H1 (cell line): Measurements from ENCODE around the gene GNB5. TPM values are rescaled to one million over a fixed set of nuclear protein-coding genes. Genes with fewer than 3 reads are reported as not detected.

Experiments
- CTCF ChIA-PET: fragments of 300-600 bp; sonication (Branson Sonifier 250); formaldehyde crosslinking; loops from one replicate; lab custom pipeline; 2021; ENCODE audit not compliant: partially characterized antibody; lab: Charles Lee
- POLR2A ChIA-PET: fragments of 300-600 bp; sonication (Branson Sonifier 250); formaldehyde crosslinking; loops from one replicate; lab custom pipeline; 2021; ENCODE audit warnings: inconsistent platforms; ENCODE audit not compliant: partially characterized antibody; lab: Charles Lee
- DNase-seq, 2 experiments: peaks; one replicate each; pipeline versions ENCODE4 v3.0.0 to v3.0.0-alpha.2; 2010 to 2022; ENCODE audit warnings: low spot score in 2 of 2, low read depth in 1 of 2, mixed read lengths in 1 of 2
- FAIRE-seq: peaks from 2 replicates; lab custom pipeline; 2011; peaks lifted over from hg19 to GRCh38; lab: Jason Lieb, UNC
- H2AFZ ChIP-seq: 2 replicates; pipeline ENCODE4 v1.8.1; 2012; ENCODE audit warnings: low read length, inconsistent platforms
- H2AK5ac ChIP-seq: 2 replicates; pipeline ENCODE4 v1.6.1; 2013; ENCODE audit warnings: low read depth, low read length
- H2BK120ac ChIP-seq: replicated peaks from 2 replicates; pipeline ENCODE3; 2013; ENCODE audit warnings: low read depth, low read length, inconsistent platforms
- H2BK12ac ChIP-seq: 2 replicates; pipeline ENCODE4 v1.6.1; 2013; ENCODE audit warnings: low read depth, low read length
- H2BK15ac ChIP-seq: 2 replicates; pipeline ENCODE4 v1.6.1; 2013; ENCODE audit warnings: low read length
- H2BK20ac ChIP-seq: 2 replicates; pipeline ENCODE4 v1.6.1; 2013; ENCODE audit warnings: low read length
- H2BK5ac ChIP-seq: 2 replicates; pipeline ENCODE4 v1.6.1; 2013; ENCODE audit warnings: low read depth, low read length
- H3K14ac ChIP-seq: 2 replicates; pipeline ENCODE4 v1.6.1; 2013; ENCODE audit warnings: inconsistent platforms; ENCODE audit not compliant: insufficient read length
- H3K18ac ChIP-seq: 2 replicates; pipeline ENCODE4 v1.6.1; 2013; ENCODE audit warnings: low read length; ENCODE audit errors: extremely low read depth
- H3K23ac ChIP-seq: 2 replicates; pipeline ENCODE4 v1.6.1; 2013; ENCODE audit warnings: inconsistent platforms; ENCODE audit not compliant: insufficient read length
- H3K23me2 ChIP-seq: 2 replicates; pipeline ENCODE4 v1.6.1; 2013; ENCODE audit warnings: low read depth, low read length
- H3K27ac ChIP-seq: 2 replicates; pipeline ENCODE4 v1.6.1; 2011; ENCODE audit warnings: low read depth, low read length, inconsistent platforms
- H3K27me3 ChIP-seq, 4 experiments: replicated peaks in 1 of 4; 1 replicate in 1 of 4; 2 replicates in 3 of 4; pipeline versions ENCODE4 v1.6.1 to v1.8.1; 2011 to 2013; ENCODE audit warnings: low read length in 3 of 4, mild to moderate bottlenecking in 3 of 4, inconsistent platforms in 2 of 4, mixed read lengths in 2 of 4, moderate library complexity in 1 of 4; ENCODE audit not compliant: control insufficient read depth in 3 of 4, insufficient read depth in 3 of 4; ENCODE audit errors: extremely low read depth in 1 of 4
- H3K36me3 ChIP-seq, 4 experiments: 2 replicates each; pipeline versions ENCODE4 v1.6.1 to v1.8.1; 2011 to 2013; ENCODE audit warnings: mild to moderate bottlenecking in 4 of 4, low read length in 3 of 4, moderate library complexity in 2 of 4, control low read depth in 1 of 4, inconsistent platforms in 1 of 4; ENCODE audit not compliant: insufficient read depth in 4 of 4, control insufficient read depth in 2 of 4
- H3K4ac ChIP-seq: replicated peaks from 2 replicates; pipeline ENCODE3; 2013; ENCODE audit warnings: low read length, low read depth, mixed read lengths, inconsistent platforms; ENCODE audit not compliant: insufficient read length
- H3K4me1 ChIP-seq, 4 experiments: replicated peaks in 1 of 4; 1 replicate in 1 of 4; 2 replicates in 3 of 4; pipeline versions ENCODE4 v1.6.1 to v1.8.1; 2011 to 2013; ENCODE audit warnings: low read length in 3 of 4, inconsistent platforms in 2 of 4, mixed read lengths in 1 of 4; ENCODE audit not compliant: insufficient read depth in 4 of 4, control insufficient read depth in 3 of 4
- H3K4me2 ChIP-seq, 2 experiments: 2 replicates each; pipeline versions ENCODE4 v1.6.1 to v1.8.1; 2011 to 2013; ENCODE audit warnings: low read depth in 2 of 2, low read length in 2 of 2, control low read depth in 1 of 2, inconsistent platforms in 1 of 2, mild to moderate bottlenecking in 1 of 2; ENCODE audit not compliant: insufficient read depth in 1 of 2
- H3K4me3 ChIP-seq, 4 experiments: fragments of 200-600, 300-600 bp in 1 of 4; sonication (generic), shearing (Covaris generic), sonication (Bioruptor Twin) in 1 of 4; 2 replicates each; pipeline versions ENCODE4 v1.5.1 to v1.8.1; 2011 to 2016; ENCODE audit warnings: low read length in 4 of 4, low read depth in 3 of 4, control low read depth in 2 of 4, inconsistent platforms in 2 of 4, mild to moderate bottlenecking in 2 of 4, mixed read lengths in 1 of 4, moderate library complexity in 1 of 4; ENCODE audit not compliant: insufficient read depth in 2 of 4; ENCODE audit errors: extremely low read depth in 1 of 4
- H3K56ac ChIP-seq: replicated peaks from 2 replicates; pipeline ENCODE3; 2013; ENCODE audit warnings: low read depth, mild to moderate bottlenecking, mixed read lengths, low read length, inconsistent platforms; ENCODE audit not compliant: insufficient read length
- H3K79me1 ChIP-seq: 2 replicates; pipeline ENCODE4 v1.6.1; 2013; ENCODE audit warnings: low read depth, low read length, control low read depth
- H3K79me2 ChIP-seq, 2 experiments: 2 replicates each; pipeline versions ENCODE4 v1.6.1 to v1.8.1; 2012 to 2013; ENCODE audit warnings: low read length in 2 of 2, mild to moderate bottlenecking in 2 of 2, inconsistent platforms in 1 of 2; ENCODE audit not compliant: insufficient read depth in 2 of 2, control insufficient read depth in 1 of 2
- H3K9ac ChIP-seq, 4 experiments: replicated peaks in 1 of 4; 1 replicate in 1 of 4; 2 replicates in 3 of 4; pipeline versions ENCODE4 v1.6.1 to v1.8.1; 2011 to 2013; ENCODE audit warnings: low read depth in 3 of 4, low read length in 3 of 4, control low read depth in 2 of 4, mild to moderate bottlenecking in 2 of 4, moderate library complexity in 2 of 4, inconsistent platforms in 1 of 4; ENCODE audit errors: extremely low read depth in 1 of 4
- H3K9me3 ChIP-seq, 2 experiments: 2 replicates each; pipeline versions ENCODE4 v1.6.1 to v1.8.1; 2012 to 2013; ENCODE audit warnings: mild to moderate bottlenecking in 2 of 2, moderate library complexity in 2 of 2, control low read depth in 1 of 2, inconsistent platforms in 1 of 2, low read depth in 1 of 2, low read length in 1 of 2, mixed read lengths in 1 of 2; ENCODE audit not compliant: insufficient read depth in 2 of 2
- H4K20me1 ChIP-seq, 2 experiments: replicated peaks in 1 of 2; 2 replicates each; pipeline versions ENCODE3 to v1.8.1; 2011 to 2013; ENCODE audit warnings: inconsistent platforms in 2 of 2, low read length in 2 of 2, mild to moderate bottlenecking in 1 of 2; ENCODE audit not compliant: insufficient read depth in 2 of 2, control insufficient read depth in 1 of 2
- H4K5ac ChIP-seq: 2 replicates; pipeline ENCODE4 v1.6.1; 2013; ENCODE audit warnings: low read length, low read depth, mixed read lengths, inconsistent platforms; ENCODE audit not compliant: insufficient read length
- H4K8ac ChIP-seq: 2 replicates; pipeline ENCODE4 v1.8.0; 2013; ENCODE audit warnings: mild to moderate bottlenecking, moderate library complexity, low read length, inconsistent platforms; ENCODE audit not compliant: insufficient read depth; ENCODE audit errors: extremely low read depth
- H4K91ac ChIP-seq: replicated peaks from 2 replicates; pipeline ENCODE3; 2013; ENCODE audit warnings: low read length, mixed read lengths, inconsistent platforms; ENCODE audit not compliant: insufficient read length
- CHD2 ChIP-seq: IDR thresholded peaks from 2 replicates; pipeline ENCODE4 v1.6.1; 2012; ENCODE audit warnings: low read length, improper control_type of control experiment
- WGBS, 2 experiments: shearing (Covaris generic) in 1 of 2; methylation state at CpG; one replicate each; pipeline versions ENCODE4 v1.1.6 to v1.1.7; 2013 to 2015; ENCODE audit warnings: low lambda C conversion rate in 2 of 2, mixed read lengths in 2 of 2, inconsistent platforms in 1 of 2, low coverage in 1 of 2, missing lambda C conversion rate in 1 of 2; ENCODE audit not compliant: insufficient replicate concordance in 2 of 2, insufficient coverage in 1 of 2, insufficient read length in 1 of 2; ENCODE audit errors: extremely low coverage in 1 of 2, missing lambda C conversion rate in 1 of 2; 5-methylcytosine and 5-hydroxymethylcytosine counted together
- polyA plus RNA-seq, 7 experiments: library from polyadenylated mRNA; depleted of rRNA in 3 of 7; stranded (reverse) in 5 of 7; unstranded in 2 of 7; fragments of >200 nt in 5 of 7; fragments of 200-250 nt in 2 of 7; gene quantifications; 1 replicate in 5 of 7; 2 replicates in 1 of 7; 4 replicates in 1 of 7; pipeline versions ENCODE4 v1.2.1 to v1.2.3, GENCODE V29; 2011 to 2013; ENCODE audit warnings: missing spikeins in 2 of 7, mixed read lengths in 2 of 7
- total RNA-seq: library from RNA; stranded (reverse); fragmentation: NEBNext Ultra II Directional; extraction: Animal tissue kit (Norgen Biotek cat#: 25700); gene quantifications from 2 replicates; pipeline ENCODE4 v1.2.1, GENCODE V29; 2021
- TF ChIP-seq, protein P1 (sequence below), 3 experiments: IDR thresholded peaks; 1 replicate in 2 of 3; 2 replicates in 1 of 3; pipeline versions ENCODE4 v1.5.1 to v1.6.1; 2011; ENCODE audit warnings: low read length in 3 of 3, mild to moderate bottlenecking in 3 of 3, inconsistent platforms in 2 of 3, low read depth in 1 of 3, moderate library complexity in 1 of 3; ENCODE audit not compliant: insufficient read depth in 1 of 3; ENCODE audit errors: control extremely low read depth in 1 of 3

Gene GNB5
- total and polyA plus RNA-seq, 2 of the 8 experiments (the other 6 are each of a cell fraction or from before 2014, with no cell fraction given): 21.7 to 42.5 TPM

GRCh38 chr15:52133510-52134220, 57.5 kb downstream of the GNB5 start:
- Histone ChIP-seq H3K27ac (no peak overlapping the region), H2BK12ac (no peak overlapping the region), H4K8ac (0 out of 2 replicates have a peak overlapping the region, but pooled peaks have one; percentile 35), H3K79me1 (no peaks in the 10 kb centered on the region), H4K20me1 (no peaks in the 10 kb centered on the region), H3K4me3 (no peak overlapping the region), H2AK5ac (no peak overlapping the region), H3K4ac (no peak overlapping the region), H2BK15ac (no peak overlapping the region), H3K23ac (no peak overlapping the region), H3K36me3 (peaks cover 0 to 4% (median 0%) of the 10 kb centered on the region in 4 experiments; a peak in 3 of 8 replicates), H3K9ac (no peak overlapping the region), H3K14ac (no peak overlapping the region), H3K27me3 (no peaks in the 10 kb centered on the region), H4K91ac (no peak overlapping the region), H3K23me2 (no peaks in the 10 kb centered on the region), H2BK5ac (no peak overlapping the region), H3K4me1 (no peaks in the 10 kb centered on the region), H3K4me2 (no peak overlapping the region), H3K79me2 (no peaks in the 10 kb centered on the region), H2BK20ac (no peak overlapping the region), H2BK120ac (no peak overlapping the region), H3K18ac (no peak overlapping the region), H3K9me3 (no peaks in the 10 kb centered on the region), H4K5ac (no peak overlapping the region), H2AFZ (no peak overlapping the region), H3K56ac (no peak overlapping the region)
- TF ChIP-seq CHD2: no peak
- TF ChIP-seq, protein P1, sequence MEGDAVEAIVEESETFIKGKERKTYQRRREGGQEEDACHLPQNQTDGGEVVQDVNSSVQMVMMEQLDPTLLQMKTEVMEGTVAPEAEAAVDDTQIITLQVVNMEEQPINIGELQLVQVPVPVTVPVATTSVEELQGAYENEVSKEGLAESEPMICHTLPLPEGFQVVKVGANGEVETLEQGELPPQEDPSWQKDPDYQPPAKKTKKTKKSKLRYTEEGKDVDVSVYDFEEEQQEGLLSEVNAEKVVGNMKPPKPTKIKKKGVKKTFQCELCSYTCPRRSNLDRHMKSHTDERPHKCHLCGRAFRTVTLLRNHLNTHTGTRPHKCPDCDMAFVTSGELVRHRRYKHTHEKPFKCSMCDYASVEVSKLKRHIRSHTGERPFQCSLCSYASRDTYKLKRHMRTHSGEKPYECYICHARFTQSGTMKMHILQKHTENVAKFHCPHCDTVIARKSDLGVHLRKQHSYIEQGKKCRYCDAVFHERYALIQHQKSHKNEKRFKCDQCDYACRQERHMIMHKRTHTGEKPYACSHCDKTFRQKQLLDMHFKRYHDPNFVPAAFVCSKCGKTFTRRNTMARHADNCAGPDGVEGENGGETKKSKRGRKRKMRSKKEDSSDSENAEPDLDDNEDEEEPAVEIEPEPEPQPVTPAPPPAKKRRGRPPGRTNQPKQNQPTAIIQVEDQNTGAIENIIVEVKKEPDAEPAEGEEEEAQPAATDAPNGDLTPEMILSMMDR (IDR thresholded peaks at IDR 0.05; ENCODE audit: control extremely low read depth in 1 of 3, insufficient read depth in 1 of 3, low read depth in 1 of 3, low read length in 3 of 3): no peak
- no peak for FAIRE-seq
- ChIA-PET POLR2A (no interaction called here), CTCF (interaction anchor here (1.1 to 2.9 kb wide), 5 partner anchors 9 to 63 kb away, joined by 3 to 8 read pairs (median 3); no protein-coding TSS in a partner anchor)
- no peak for DNase-seq
- 85% methylated on average over 10 of the region's 10 CpGs; no CpG with 5 or more reads in 1 of the 2 experiments for WGBS, 2 experiments
